ENCODE measurements around the gene PDCD2L.

DNA sequence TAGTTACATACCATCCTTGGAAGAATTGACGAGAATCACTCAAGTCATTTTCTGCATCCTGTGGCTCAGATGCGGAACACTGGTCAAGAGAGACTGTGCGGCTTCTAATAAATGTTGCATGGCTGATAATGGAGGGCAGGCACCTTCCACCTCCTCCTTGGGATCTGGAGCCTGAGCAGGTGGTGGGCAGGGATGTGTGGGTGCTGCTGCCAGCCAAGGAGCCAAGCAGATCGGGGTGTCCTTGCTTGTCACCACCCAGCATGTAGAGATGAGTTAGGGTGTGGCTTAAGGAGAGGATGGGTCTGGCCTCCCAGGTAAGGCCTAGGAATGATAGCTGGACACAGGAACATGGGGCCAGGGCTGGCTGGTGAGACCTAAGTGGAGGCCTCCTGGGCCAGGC lies 21.7 kb upstream of the PDCD2L start:
- TF ChIP-seq POLR2A (IDR thresholded peaks at IDR 0.05; ENCODE audit: low read length) (no peak), GATA1 (IDR thresholded peaks at IDR 0.05; ENCODE audit: low read depth, low read length) (no peak)

All from erythroblast (primary cell).